GM12878 (cell line): ENCODE measurements around the gene ADM. TPM values are rescaled to one million over a fixed set of nuclear protein-coding genes. Genes with fewer than 3 reads are reported as not detected.

Experiments
- ATAC-seq: fragments of 200-7000 bp; cut with Tn5 transposase; 3 replicates; pipeline ENCODE4 v1.9.1; 2020; ENCODE audit warnings: mild to moderate bottlenecking, moderate library complexity
- BruUV-seq: library from RNA; stranded (reverse); fragments of 400-500 nt; replicated peaks from 2 replicates; lab custom pipeline; 2021; lab: Mats Ljungman, UMichigan
- CTCF ChIA-PET: fragments of 300-600 bp; sonication (Branson Sonifier 250); formaldehyde crosslinking; extraction: SDS; loops from one replicate; lab custom pipeline; 2021; ENCODE audit warnings: inconsistent platforms; lab: Yijun Ruan, JAX
- POLR2A ChIA-PET: fragments of 350-600 bp; formaldehyde crosslinking; extraction: SDS; loops from one replicate; lab custom pipeline; 2021; ENCODE audit warnings: inconsistent platforms; lab: Charles Lee
- RAD21 ChIA-PET: fragments of 300-600 bp; sonication (Branson Sonifier 250); formaldehyde crosslinking; loops from one replicate; lab custom pipeline; 2023; ENCODE audit warnings: antibody characterized with exemption; ENCODE audit not compliant: unreplicated experiment; lab: Charles Lee
- SMC1A ChIA-PET: fragments of 300-600 bp; sonication (Branson Sonifier 250); formaldehyde crosslinking; loops from one replicate; lab custom pipeline; 2023; ENCODE audit not compliant: unreplicated experiment, uncharacterized antibody; lab: Charles Lee
- DNase-seq: peaks from one replicate; pipeline ENCODE4 v3.0.0-alpha.2; 2011; ENCODE audit warnings: low read depth, low spot score
- FAIRE-seq: peaks from 3 replicates; lab custom pipeline; 2011; peaks lifted over from hg19 to GRCh38; lab: Jason Lieb, UNC
- H2AFZ ChIP-seq: 2 replicates; pipeline ENCODE4 v1.6.0; 2011; ENCODE audit warnings: low read depth, low read length, control low read depth; ENCODE audit not compliant: control insufficient read depth
- H3K27ac ChIP-seq: 2 replicates; pipeline ENCODE4 v1.5.1; 2011; ENCODE audit warnings: control low read depth; ENCODE audit not compliant: control insufficient read depth, insufficient read depth
- H3K27me3 ChIP-seq, 2 experiments: replicated peaks in 1 of 2; 2 replicates each; pipeline versions ENCODE4 v1.6.0 to v1.6.1; 2011; ENCODE audit warnings: low read length in 1 of 2; ENCODE audit not compliant: control insufficient read depth in 2 of 2, insufficient read depth in 2 of 2
- H3K36me3 ChIP-seq, 2 experiments: 2 replicates each; pipeline ENCODE4 v1.5.1; 2011; ENCODE audit warnings: low read length in 1 of 2; ENCODE audit not compliant: control insufficient read depth in 2 of 2, insufficient read depth in 2 of 2
- H3K4me1 ChIP-seq: 2 replicates; pipeline ENCODE4 v1.6.1; 2011; ENCODE audit warnings: mild to moderate bottlenecking, low read length, moderate library complexity, mixed read lengths; ENCODE audit not compliant: control insufficient read depth, insufficient read depth
- H3K4me2 ChIP-seq: 2 replicates; pipeline ENCODE4 v1.6.0; 2011; ENCODE audit warnings: control low read depth; ENCODE audit not compliant: control insufficient read depth, insufficient read depth
- H3K4me3 ChIP-seq: fragments of 200-600 bp; sonication (generic); 2 replicates; pipeline ENCODE4 v1.5.1; 2016
- H3K79me2 ChIP-seq: 2 replicates; pipeline ENCODE4 v1.6.0; 2011; ENCODE audit warnings: low read length; ENCODE audit not compliant: control insufficient read depth, insufficient read depth
- H3K9ac ChIP-seq: 2 replicates; pipeline ENCODE4 v1.8.0; 2011; ENCODE audit warnings: low read length, control low read depth, mixed read lengths; ENCODE audit not compliant: control insufficient read depth, insufficient read depth
- H3K9me3 ChIP-seq: replicated peaks from 3 replicates; pipeline ENCODE4 v1.5.1; 2011; ENCODE audit warnings: mild to moderate bottlenecking, low read length; ENCODE audit not compliant: control insufficient read depth, insufficient read depth
- H4K20me1 ChIP-seq: 2 replicates; pipeline ENCODE4 v1.6.0; 2011; ENCODE audit not compliant: control insufficient read depth, insufficient read depth
- ATF7 ChIP-seq: fragments of 450-650 bp; IDR thresholded peaks from 2 replicates; pipeline ENCODE4 v1.6.1; 2016; ENCODE audit warnings: low read depth, mild to moderate bottlenecking
- GATAD2B ChIP-seq: fragments of 450-650 bp; conservative IDR thresholded peaks from 2 replicates; pipeline ENCODE4 v1.6.1; 2017; ENCODE audit warnings: low read depth, mild to moderate bottlenecking, moderate library complexity
- HDGF ChIP-seq: fragments of 450-650 bp; IDR thresholded peaks from 2 replicates; pipeline ENCODE4 v1.6.1; 2016; ENCODE audit warnings: antibody characterized with exemption
- MTA2 ChIP-seq: fragments of 450-650 bp; IDR thresholded peaks from 2 replicates; pipeline ENCODE4 v1.6.1; 2016; ENCODE audit warnings: low read depth, mild to moderate bottlenecking, moderate library complexity
- NFIC ChIP-seq: IDR thresholded peaks from 2 replicates; pipeline ENCODE4 v1.6.1; 2012; ENCODE audit warnings: low read depth, mild to moderate bottlenecking, inconsistent platforms, low read length, moderate library complexity
- PAX8 ChIP-seq: fragments of 450-650 bp; IDR thresholded peaks from 2 replicates; pipeline ENCODE4 v1.6.1; 2017; ENCODE audit warnings: mild to moderate bottlenecking, moderate library complexity
- RELB ChIP-seq: fragments of 450-650 bp; IDR thresholded peaks from 2 replicates; pipeline ENCODE4 v1.6.1; 2017; ENCODE audit warnings: low read depth, mild to moderate bottlenecking, moderate library complexity
- ZNF207 ChIP-seq: fragments of 450-650 bp; IDR thresholded peaks from 2 replicates; pipeline ENCODE4 v1.6.1; 2014; ENCODE audit warnings: antibody characterized with exemption, mild to moderate bottlenecking, borderline replicate concordance
- ZNF274 ChIP-seq: IDR thresholded peaks from one replicate; pipeline ENCODE4 v1.8.0; 2011; ENCODE audit not compliant: insufficient read length, insufficient read depth
- ZNF592 ChIP-seq: fragments of 450-650 bp; IDR thresholded peaks from 2 replicates; pipeline ENCODE4 v1.6.1; 2017; ENCODE audit warnings: mild to moderate bottlenecking, moderate library complexity
- in situ Hi-C: fragments of 300-500 bp; cut with MboI; formaldehyde crosslinking; loops from 9 replicates; pipeline ENCODE4 v1.14.3; 2018; ENCODE audit warnings: mixed read lengths
- intact Hi-C: fragments of 100-400 bp; cut with micrococcal nuclease; formaldehyde crosslinking; loops from one replicate; pipeline ENCODE4 v1.14.2; 2022; ENCODE audit not compliant: unreplicated experiment
- polyA plus RNA-seq, 11 experiments: library from polyadenylated mRNA; depleted of rRNA in 4 of 11; unstranded in 6 of 11; stranded (reverse) in 5 of 11; fragments of >200 nt; fragmentation: Nextera tagmentation in 4 of 11; fragmentation: Illumina TruSeq in 1 of 11; extraction: Ambion mirVana in 4 of 11; extraction: Trizol in 1 of 11; gene quantifications; 1 replicate in 1 of 11; 2 replicates in 10 of 11; pipeline versions ENCODE4 v1.2.1 to v1.2.3, GENCODE V29; 2011 to 2016; ENCODE audit warnings: inconsistent platforms in 2 of 11, missing spikeins in 2 of 11, low read depth in 1 of 11
- total RNA-seq, 4 experiments: library from RNA; depleted of rRNA in 3 of 4; stranded (reverse); fragments of >200 nt in 3 of 4; fragmentation: Illumina TruSeq in 1 of 4; extraction: Trizol in 1 of 4; gene quantifications; 2 replicates each; pipeline versions ENCODE4 v1.2.1 to v1.2.3, GENCODE V29; 2013 to 2021
- TF ChIP-seq, protein P1 (sequence below): fragments of 450-650 bp; formaldehyde crosslinking; IDR thresholded peaks from 2 replicates; pipeline ENCODE4 v1.4.0; 2022; ENCODE audit warnings: mild to moderate bottlenecking, moderate library complexity

ADM gene
- total and polyA plus RNA-seq, 10 of the 15 experiments (the other 5 are each of a cell fraction or from before 2014, with no cell fraction given), result 0.11 to 4.2 (median 0.21) TPM; not detected in 7

- H3K9me3 ChIP-seq, result no peaks in the 10 kb centered on the region
- no peaks in the 10 kb centered on the region for H3K4me1 ChIP-seq
- intact Hi-C loops, result no loop called here
- ChIA-PET CTCF (interaction anchor here (1.3 kb wide), 1 partner anchor 25 kb away, joined by 3 read pairs; no protein-coding TSS in a partner anchor), SMC1A (no interaction called here), RAD21 (no interaction called here), POLR2A (no interaction called here)
- no peaks in the 10 kb centered on the region for H3K36me3 ChIP-seq
- no TSS peak for BruUV-seq
- in situ Hi-C loops, result no loop called here
- H3K4me2 ChIP-seq, result no peak overlapping the region
- H3K9ac ChIP-seq, result no peak overlapping the region
- ATAC-seq (no peak), FAIRE-seq (no peak), DNase-seq (no peak)
- TF ChIP-seq HDGF, result no peak
- no peak for TF ChIP-seq ZNF207
- TF ChIP-seq ZNF274, result no peak
- no peak for TF ChIP-seq PAX8
- TF ChIP-seq GATAD2B, result no peak
- TF ChIP-seq MTA2, result no peak
- no peak for TF ChIP-seq ZNF592
- TF ChIP-seq ATF7, result no peak
- TF ChIP-seq, protein P1, sequence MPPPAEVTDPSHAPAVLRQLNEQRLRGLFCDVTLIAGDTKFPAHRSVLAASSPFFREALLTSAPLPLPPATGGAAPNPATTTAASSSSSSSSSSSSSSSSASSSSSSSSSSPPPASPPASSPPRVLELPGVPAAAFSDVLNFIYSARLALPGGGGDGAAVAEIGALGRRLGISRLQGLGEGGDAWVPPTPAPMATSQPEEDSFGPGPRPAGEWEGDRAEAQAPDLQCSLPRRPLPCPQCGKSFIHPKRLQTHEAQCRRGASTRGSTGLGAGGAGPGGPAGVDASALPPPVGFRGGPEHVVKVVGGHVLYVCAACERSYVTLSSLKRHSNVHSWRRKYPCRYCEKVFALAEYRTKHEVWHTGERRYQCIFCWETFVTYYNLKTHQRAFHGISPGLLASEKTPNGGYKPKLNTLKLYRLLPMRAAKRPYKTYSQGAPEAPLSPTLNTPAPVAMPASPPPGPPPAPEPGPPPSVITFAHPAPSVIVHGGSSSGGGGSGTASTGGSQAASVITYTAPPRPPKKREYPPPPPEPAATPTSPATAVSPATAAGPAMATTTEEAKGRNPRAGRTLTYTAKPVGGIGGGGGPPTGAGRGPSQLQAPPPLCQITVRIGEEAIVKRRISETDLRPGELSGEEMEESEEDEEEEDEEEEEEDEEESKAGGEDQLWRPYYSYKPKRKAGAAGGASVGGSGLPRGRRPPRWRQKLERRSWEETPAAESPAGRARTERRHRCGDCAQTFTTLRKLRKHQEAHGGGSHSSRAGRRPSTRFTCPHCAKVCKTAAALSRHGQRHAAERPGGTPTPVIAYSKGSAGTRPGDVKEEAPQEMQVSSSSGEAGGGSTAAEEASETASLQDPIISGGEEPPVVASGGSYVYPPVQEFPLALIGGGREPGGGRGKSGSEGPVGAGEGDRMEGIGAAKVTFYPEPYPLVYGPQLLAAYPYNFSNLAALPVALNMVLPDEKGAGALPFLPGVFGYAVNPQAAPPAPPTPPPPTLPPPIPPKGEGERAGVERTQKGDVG (CRISPR knock-in tag), result no peak
- TF ChIP-seq RELB, result no peak
- TF ChIP-seq NFIC, result no peak
- no peaks in the 10 kb centered on the region for H4K20me1 ChIP-seq
- no peak overlapping the region for H3K27ac ChIP-seq
- no peaks in the 10 kb centered on the region for H3K79me2 ChIP-seq
- no peak overlapping the region for H3K4me3 ChIP-seq
- no peak overlapping the region for H2AFZ ChIP-seq
- no peaks in the 10 kb centered on the region; a peak in 1 of 4 replicates for H3K27me3 ChIP-seq
Measured at GRCh38 chr11:10349281-10349665, 44.4 kb downstream of the ADM start.
